ENCODE measurements around the gene GNG7.
"Not testable (repeated sequence)": the region's sequence is repeated elsewhere in the genome, so short reads cannot be mapped to it uniquely, and the experiment has no call there.

The GNG7 gene

DNA sequence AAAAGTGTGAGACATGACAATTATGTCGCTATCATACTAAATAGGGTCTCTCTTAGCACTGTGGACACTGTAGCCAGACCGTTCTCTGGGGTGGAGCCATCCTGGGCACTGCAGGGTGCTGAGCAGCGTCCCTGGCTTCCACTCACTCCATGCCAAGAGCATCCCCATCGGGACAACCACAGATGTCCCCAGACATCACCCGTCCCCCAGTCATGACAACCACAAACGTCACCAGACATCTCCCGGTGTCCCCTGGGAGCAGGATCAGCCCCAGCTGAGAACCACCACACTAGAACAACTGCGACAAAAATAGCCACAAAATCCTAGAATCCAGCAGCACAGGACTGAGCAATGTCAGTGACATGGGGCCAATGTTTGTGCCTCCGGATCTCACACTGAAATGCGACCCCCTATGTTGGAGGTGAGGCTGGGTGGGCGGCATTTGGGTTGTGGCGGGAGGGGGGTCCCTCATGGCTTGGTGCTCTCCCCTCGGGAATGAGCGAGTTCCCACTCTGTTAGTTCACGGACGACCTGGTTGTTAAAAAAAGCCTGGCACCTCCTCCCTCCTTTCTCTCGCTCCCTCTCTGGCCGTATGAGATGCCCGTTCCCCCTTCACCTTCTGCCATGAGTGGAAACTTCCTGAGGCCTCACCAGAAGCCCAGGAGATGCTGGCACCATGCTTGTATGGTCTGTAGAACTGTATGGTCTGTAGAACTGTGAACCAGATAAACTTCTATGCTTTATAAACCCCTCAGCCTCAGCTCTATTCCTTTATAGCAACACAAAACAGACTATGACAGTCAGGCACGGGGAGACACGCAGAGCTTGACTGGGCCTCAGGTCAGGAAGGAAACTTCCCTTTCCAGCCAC, 132.7 kb downstream of the GNG7 start:
- DNase-seq = no peak

DNA sequence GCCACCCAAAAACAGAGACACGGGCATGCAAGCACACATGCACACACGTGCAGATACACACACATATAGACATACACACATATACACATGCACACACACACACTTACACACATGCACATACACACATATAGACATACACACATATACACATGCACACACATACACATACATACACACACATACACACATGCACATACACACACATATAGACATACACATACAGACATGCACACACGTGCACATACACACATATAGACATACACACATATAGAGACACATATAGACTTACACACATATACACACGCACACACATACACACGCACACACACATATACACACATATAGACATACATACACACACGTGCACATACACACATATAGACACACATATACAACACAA, 134.5 kb downstream of the GNG7 start:
- no peak for DNase-seq

DNA sequence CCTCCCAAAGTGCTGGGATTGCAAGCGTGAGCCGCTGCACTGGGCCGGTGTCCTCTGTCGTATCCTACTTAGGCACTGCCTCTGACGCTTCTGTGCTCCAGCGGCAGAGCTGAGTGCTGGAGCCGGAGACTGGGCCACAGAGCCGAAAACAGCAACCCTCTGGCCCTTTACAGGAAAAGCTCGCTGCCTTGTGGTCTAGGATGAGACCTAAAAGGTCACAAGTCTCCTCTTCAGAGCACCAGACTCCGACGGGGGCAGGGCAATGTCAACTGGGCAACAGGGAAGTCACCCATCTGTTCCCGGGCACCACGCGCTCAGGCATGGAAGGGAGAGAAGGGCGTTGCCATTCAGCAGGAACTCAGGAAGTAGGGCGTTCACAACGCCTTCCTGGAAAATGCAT, 134.9 kb downstream of the GNG7 start:
- no peak for DNase-seq

DNA sequence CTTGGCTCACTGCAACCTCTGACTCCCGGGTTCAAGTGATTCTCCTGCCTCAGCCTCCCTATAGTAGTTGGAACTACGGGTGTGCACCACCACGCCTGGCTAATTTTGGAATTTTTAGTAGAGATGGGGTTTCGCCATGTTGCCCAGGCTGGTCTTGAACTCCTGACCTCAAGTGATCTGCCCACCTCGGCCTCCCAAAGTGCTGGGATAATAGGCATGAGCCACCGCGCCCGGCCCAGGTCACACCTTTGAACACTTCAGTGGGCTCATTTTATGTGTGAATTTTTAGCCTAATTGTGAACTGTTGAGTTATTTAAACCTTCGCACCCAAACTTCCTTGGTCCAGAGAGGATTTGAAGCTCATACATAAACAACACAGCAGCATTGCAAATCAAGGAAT, 138.9 kb downstream of the GNG7 start:
- DNase-seq = not testable (repeated sequence)

DNA sequence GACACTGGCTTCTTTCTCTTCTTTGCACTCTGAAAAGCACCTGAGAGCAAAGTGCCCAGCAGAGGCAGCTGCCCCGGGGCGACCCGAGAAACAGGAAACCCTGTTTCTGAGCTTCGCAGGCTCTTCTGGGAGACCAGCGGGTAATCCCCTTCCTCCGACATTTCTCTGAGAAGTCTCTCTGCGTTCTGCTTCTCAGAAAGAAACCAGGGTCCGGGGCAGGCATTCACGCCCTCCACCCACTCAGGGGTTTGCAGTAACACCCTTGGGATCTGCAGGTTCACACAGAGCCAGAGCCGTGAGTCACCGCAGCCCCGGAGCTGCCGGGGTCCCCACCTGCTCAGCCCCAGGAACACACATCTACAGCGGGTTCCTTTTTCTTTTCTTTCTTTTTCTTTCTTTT, 140.6 kb downstream of the GNG7 start:
- DNase-seq = peak; percentile 82

DNA sequence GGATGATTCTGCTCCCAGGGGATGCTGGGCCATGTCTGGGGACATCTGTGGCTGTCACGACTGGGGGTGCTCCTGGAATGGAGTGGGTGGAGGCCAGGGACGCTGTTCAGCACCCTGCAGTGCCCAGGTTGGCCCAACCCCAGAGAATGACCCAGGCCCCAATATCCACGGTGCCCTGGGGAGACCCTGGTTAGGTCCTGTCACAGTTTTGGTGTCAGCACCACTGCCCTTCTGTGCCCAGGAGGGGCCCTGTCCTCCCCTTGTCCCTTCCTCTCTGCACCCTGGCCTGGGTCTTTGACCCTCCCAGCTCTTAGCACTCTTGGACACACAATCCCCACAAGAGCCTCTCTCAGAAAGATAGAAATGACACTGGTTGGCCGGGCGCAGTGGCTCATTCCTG, 141.3 kb downstream of the GNG7 start:
- DNase-seq = no peak

DNA sequence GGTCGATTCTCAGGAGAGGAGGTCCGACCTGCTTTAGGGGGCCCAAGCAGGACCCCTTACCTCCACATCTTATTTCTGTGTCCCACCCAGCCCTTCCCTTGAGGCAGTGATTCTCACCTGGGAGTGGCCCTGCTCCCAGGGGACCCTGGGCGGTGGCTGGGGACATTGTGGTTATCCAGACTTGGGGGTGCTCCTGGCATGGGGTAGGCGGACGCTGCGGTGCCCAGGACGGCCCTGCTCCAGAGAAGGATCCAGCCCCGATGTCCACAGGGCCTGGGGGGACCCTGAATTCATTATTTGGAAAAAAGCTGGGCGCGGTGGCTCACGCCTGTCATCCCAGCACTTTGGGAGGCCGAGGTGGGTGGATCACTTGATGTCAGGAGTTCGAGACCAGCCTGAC, 142.1 kb downstream of the GNG7 start:
- DNase-seq = no peak

DNA sequence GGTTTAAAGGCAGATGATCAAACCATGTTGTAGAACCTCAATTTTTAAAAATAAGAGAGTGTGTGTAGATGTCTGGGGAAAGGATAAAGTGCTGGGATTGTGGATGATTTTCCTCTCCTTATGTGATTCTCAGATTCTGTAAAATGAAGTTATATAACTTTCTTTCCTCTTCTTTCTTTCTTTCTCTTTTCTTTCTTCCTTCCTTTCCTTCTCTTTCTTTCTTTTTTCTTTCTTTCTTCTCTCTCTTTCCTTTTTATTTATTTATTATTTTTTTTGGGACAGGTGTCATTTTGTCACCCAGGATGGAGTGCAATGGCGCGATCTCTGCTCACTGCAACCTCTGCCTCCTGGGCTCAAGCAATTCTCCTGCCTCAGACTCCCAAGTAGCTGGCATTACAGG, 144.0 kb downstream of the GNG7 start:
- no peak for DNase-seq

DNA sequence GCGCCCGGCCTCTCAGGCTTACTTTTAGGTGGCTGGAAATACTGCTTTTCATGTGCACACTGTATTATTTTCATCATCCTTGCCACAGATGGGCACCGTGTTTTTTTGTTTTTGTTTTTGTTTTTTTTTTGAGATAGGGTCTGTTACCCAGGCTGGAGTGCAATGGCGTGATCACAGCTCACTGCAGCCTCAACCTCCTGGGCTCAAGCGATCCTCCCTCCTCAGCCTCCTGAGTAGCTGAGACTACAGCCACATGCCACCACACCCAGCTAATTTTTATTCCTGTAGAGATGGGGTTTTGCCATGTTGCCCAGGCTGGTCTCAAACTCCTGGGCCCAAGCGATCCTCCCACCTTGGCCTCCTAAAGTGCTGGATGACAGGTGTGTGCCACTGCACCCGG, 144.4 kb downstream of the GNG7 start:
- not testable (repeated sequence) for DNase-seq

DNA sequence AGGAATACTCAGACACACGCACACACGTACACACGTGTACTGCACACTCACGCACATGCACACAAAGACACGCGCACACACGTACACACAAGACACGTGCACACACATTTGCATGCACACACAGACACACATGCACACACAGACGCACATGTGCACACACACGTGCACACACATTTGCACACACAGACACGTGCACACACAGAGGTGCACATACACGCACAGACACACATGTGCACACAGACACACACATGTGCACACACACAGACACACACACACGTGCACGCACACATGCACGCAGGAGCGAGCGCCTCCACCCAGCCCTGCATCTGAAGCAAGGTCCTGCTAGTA, 145.4 kb downstream of the GNG7 start:
- DNase-seq = no peak

DNA sequence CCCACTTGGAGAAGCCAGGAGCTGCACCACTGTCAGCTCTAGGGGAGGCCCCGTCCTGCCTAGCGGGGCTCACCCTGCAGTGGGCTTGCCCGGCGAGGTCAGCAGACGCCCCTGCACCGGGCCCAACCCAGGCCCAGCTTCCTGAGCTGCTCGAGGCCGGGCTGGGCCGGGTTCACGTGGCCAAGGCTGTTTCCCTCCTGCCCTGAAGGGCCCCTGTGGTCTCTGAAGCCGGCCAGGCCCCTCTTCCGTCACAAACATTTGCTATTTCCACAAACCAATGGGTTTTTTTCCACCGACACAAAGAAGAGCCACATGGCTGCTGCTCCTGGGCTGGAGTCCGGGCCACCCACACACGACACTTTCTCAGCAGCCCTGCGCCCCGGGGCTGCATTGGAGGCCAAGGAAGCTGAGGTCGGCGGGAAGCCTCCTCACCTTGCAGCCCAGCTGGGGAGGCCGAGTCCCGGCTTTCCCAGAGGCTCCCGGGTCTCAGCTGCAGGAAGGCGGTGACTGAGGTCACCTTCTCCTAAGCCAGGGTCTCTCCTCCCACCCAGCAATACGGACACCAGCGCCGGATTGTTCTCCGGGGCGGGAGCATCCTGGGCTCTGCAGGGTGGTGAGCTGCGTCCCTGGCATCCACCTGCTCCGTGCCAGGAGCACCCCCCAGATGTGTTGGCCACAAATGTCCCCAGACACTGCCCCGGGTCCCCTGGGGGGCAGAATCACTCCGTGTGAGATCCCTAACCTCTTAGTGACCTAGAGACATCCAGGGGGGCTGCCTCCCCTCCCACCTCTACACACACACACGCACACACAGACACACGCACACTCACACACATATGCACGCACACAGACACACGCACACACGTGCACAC, 146.0 kb downstream of the GNG7 start:
- DNase-seq = no peak

DNA sequence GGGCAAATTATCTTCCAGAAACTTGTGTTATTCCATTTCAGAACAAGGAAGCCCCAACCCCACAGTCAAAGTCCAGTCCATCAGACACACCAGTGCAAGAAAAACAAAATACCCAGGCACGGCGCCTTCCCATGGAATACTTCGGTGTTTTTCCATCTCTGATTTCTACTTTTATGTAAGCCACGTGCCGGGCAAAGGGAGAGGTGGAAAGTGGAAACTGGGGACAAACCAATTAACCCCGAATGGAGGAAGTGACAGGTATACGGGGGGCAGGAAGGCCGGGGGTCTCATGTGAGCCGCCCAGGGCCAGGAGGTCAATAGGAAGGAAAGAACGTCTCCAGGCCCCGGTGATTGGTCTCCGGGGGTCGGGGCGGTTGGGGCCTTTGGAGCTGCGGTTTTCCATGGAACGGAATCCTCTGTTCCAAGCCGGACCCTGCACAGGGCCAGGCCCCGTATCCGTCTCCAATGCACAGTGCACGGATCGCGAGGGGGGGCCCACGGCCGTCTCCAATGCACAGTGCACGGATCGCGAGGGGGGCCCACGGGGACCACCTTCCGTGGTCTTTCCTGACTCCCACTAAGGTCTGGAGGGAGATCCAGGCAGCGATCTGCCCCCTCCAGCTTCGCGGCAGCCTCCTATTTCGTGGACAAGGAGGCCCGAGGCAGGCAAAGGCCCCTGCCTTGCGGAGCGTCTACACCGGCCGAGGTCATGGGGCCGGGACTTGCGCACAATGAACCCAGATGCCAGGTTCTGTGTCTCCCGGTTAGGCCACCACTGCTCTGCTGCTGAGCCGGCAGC, 146.9 kb downstream of the GNG7 start:
- no peak for DNase-seq

DNA sequence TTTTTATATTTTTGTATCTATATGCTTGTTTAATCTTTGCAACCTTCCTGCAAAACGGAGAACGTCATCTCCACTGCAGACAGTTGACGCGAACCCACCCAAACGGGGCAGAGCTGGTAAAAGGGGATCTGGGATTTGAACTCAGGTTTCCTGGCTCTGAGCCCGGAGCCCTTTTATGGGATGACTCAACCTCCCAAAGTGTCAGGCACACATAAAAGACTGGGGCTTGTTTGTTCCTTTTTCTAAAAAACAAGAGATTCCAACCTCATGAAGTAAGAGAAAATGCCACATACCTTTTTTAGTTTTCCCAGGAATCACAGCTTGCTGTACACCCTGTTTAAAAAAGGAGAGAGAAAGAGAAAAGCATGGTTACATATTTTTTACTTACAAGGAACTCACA, 147.6 kb downstream of the GNG7 start:
- no peak for DNase-seq

DNA sequence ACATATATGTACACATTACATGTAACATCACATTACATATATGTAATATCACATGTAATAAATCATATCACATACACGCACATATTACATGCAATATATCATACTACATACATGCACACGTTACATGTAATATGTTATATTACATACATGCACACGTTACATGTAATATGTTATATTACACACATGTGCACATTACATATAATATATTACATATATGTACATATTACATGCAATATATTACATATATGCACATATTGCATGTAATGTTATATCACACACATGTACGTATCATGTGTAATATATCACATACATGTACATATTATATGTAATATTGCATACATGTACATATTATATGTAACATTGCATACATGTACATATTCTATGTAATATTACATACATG, 149.0 kb downstream of the GNG7 start:
- DNase-seq = no peak

DNA sequence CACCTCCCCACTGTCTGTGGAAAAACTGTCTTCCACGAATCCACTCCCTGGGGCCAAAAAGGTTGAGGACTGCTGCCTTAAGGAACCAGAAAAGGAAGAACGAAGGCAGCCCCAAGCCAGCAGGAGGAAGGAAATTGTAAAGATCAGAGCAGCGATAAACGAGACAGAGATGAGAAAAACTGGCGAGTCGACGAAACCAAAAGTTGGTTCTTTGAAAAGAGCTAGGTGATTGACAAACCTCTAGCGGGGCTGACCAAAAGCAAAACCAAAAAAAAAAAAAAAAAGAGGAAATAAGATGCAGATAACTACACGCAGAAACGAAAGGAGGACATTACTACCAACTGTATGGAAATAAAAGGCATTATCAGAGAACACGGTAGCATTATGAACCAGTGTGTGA, 149.6 kb downstream of the GNG7 start:
- peak; percentile 88 for DNase-seq

DNA sequence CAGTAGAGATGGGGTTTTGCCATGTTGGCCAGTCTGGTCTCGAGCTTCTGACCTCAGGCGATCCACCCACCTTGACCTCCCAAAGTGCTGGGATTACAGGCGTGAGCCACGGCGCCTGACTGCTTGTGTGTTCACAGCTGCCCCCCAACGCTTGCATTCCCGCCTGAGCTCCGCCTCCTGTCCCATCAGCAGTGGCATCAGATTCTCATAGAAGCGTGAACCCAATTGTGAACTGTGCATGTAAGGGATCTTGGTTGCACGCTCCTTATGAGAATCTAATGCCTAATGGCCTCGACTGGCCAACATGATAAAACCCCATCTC, 150.7 kb downstream of the GNG7 start:
- no peak for DNase-seq

DNA sequence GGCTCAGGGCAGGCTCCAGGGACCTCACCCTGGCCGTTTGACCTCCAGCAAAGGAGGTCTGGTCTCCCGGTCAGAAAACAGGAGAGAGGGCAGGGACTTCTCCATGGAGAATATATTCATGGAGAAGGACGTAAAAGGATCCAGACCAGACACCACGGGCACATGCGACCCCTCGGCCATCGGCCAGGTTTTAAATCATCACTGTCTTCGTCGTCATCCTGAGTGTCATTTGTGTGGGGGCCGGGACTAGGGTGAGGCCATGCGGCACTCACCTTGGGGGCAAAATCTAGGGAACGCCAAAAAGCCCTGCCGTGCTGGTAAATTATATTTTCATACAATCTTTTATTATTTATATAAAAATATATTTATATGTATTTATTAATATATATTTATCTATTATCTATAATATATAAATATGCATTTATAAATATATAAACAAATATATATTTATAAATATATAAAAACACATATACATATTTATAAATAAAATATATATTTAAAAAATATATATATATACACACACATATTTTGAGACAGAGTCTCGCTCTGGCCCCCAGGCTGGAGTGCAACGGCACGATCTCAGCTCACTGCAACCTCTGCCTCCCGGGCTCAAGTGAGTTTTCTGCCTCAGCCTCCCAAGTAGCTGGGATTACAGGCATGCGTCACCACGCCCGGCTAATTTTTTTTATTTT, 151.2 kb downstream of the GNG7 start:
- no peak for DNase-seq

DNA sequence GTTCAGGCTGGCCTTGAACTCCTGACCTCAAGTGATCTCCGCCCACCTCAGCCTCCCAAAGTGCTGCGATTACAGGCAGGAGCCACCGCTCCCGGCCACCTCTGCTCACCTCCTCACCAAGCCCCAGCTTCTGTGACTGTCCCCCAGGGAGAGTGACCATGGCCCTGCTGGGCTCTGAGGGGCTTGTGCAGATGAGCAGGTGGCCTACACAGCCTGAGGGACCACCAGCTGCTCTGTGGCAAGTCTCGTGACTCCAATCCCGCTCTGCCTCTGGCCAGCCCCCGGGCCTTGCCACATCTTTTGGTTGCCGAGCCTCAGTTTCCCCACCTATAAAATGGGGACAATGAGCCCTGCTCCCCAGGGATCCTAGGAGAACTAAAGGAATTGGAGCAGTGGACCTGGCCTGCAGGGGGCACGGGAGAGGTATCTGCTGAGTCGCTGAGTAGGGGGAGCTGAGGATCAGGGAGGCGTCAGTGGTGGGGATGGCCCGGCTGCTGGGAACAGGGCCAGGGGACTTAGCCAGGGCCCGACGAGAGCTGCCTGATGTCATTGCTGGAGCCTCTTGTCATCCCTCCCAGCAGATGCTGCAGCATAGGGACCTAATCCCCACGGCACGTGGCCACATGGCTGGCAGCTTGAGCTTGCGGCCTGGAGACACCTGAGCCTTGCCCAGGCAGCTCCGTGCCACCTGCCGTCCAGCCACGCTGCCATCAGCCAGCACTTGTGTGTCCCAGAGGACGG, 151.9 kb downstream of the GNG7 start:
- DNase-seq = no peak

DNA sequence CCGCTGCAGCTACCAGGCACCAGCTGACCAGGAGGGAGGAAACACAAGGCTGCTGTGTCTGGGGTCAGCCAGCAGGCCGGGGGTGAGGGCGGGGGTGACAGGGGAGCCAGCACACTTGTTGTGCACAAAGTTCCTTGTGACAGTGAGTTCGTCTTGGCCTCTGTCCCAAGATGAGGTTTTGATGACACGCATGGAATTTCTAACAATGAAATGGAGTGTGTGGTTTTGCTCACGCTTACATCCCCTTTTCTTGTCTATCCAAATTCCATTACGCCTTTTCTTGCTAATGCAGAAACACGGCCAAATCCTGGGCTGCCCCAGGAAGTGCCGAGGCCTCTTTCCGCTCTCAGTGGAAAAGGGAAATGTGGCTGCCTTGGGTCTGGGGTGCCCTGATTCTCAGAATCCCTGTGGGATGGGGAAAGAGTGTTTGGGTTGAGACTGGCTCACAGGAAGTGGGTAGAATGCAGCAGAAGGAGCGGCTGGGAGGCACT, 152.7 kb downstream of the GNG7 start:
- DNase-seq = no peak

DNA sequence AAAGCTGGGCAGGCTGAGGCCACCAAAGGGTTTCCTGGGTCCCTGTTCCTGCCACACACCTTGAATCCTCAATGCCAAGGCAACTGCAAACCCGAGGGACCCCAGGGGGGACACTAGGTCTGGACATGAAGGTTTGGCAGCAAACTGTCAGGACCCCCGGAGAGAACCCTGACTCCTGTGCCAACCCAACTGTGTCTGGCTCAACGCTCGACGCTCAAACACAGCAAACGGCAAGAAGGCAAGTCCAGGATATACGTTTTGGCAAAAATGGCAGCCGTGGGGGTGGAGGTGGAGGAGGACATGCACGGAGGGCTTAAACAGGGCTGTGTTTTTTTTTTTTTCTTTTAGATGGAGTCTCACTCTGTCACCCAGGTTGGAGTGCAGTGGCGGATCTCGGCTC, 153.5 kb downstream of the GNG7 start:
- DNase-seq = no peak

DNA sequence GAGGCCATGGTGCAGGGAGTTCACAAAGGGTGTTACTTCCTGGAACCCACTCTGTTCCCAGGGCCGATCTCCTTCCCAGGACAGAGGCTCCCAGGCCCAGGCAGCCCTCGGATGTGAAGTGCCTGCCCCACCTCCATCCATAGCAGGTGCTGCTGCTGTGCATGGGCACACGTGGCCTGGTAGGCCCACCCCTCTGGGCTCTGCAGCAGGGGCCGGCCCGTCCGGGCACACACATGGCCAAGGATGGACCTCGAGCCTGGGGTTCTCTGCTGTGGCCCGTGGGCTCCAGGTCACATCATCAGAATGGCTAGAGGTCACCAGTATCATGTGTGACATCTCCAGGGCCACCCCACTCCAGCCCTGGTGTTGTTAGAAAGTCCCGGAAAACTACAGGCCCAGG, 154.8 kb downstream of the GNG7 start:
- DNase-seq = no peak

DNA sequence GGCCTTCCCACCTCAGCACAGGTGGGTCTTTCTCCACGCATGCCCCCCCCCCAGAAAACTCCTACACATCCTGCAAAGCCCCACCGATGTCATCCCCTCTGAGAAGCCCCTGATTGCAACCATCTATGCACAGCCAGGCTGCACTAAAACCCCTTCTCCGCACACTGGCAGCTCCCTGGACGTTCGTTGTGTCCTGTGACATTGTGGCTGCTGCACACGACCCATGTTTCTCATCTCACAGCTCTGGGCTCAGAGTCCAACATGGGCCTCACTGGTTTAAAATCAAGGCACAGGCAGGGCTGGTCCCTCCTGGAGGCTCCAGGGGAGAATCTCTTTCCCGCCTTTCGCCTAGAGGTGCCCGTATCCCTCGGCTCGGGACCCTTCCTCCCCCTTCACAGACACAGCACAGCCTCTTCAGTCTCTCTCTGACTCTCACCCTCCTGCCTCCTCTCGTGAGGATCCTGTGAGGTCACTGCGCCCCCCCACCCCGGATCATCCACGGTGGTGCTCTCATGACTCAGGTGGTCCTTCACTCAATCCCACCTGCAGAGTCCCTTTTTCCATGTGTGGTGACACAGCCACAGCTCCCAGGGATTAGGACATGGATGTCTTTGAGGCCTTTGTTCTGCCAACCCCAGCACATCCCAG, 155.3 kb downstream of the GNG7 start:
- no peak for DNase-seq

Measured in activated CD4-positive, alpha-beta T cell treated with anti-CD3 and anti-CD28 coated beads, Interleukin-2, amount 50 U/mL, for 16 hours (primary cell).